GM18907 (cell line): Measurements from ENCODE around the gene FZD8.
"Not testable (repeated sequence)": the region's sequence is repeated elsewhere in the genome, so short reads cannot be mapped to it uniquely, and the experiment has no call there.

ENCODE experiments used
- ATAC-seq: cut with Tn5 transposase; IDR thresholded peaks from one replicate; pipeline ENCODE4 v1.9.1; 2021; ENCODE audit warnings: mild to moderate bottlenecking, moderate library complexity; ENCODE audit not compliant: unreplicated experiment

Gene FZD8

GRCh38 chr10:35642035-35642792, at the start of gene FZD8:
Gene FZD8 (minus strand): TSS chr10:35642296. CDS start chr10:35641429, 867 bp downstream.
- ATAC-seq: peak; percentile 95

GRCh38 chr10:35691522-35692236, 49.6 kb upstream of the FZD8 start:
- ATAC-seq: no peak

- no peak for ATAC-seq
Measured at GRCh38 chr10:35690534-35690933, 48.4 kb upstream of the FZD8 start.

- not testable (repeated sequence) for ATAC-seq
Measured at GRCh38 chr10:35685858-35686257, 43.8 kb upstream of the FZD8 start.

GRCh38 chr10:35685402-35685801, 43.3 kb upstream of the FZD8 start:
- ATAC-seq: no peak

GRCh38 chr10:35684586-35684985, 42.5 kb upstream of the FZD8 start:
- ATAC-seq: no peak

- ATAC-seq: no peak
Measured at GRCh38 chr10:35675846-35676245, 33.8 kb upstream of the FZD8 start.

- ATAC-seq: peak; percentile 64
Measured at GRCh38 chr10:35674843-35675242, 32.7 kb upstream of the FZD8 start.

GRCh38 chr10:35668865-35669650, 27.0 kb upstream of the FZD8 start:
- ATAC-seq: no peak

GRCh38 chr10:35667971-35668370, 25.9 kb upstream of the FZD8 start:
- no peak for ATAC-seq

- ATAC-seq: no peak
Measured at GRCh38 chr10:35667270-35667889, 25.3 kb upstream of the FZD8 start.

GRCh38 chr10:35661236-35661635, 19.1 kb upstream of the FZD8 start:
- ATAC-seq: no peak

- ATAC-seq: no peak
Measured at GRCh38 chr10:35659456-35659855, 17.4 kb upstream of the FZD8 start.

- ATAC-seq: no peak
Measured at GRCh38 chr10:35657621-35658020, 15.5 kb upstream of the FZD8 start.

GRCh38 chr10:35652824-35653223, 10.7 kb upstream of the FZD8 start:
- no peak for ATAC-seq

- ATAC-seq: no peak
Measured at GRCh38 chr10:35650894-35651293, 8.8 kb upstream of the FZD8 start.

GRCh38 chr10:35644050-35644950, 2.2 kb upstream of the FZD8 start:
- no peak for ATAC-seq

GRCh38 chr10:35643151-35644049, 1.3 kb upstream of the FZD8 start:
- ATAC-seq: no peak

- ATAC-seq: no peak
Measured at GRCh38 chr10:35642793-35643114, 658 bp upstream of the FZD8 start.
